Dedifferentiated amniotic fluid mesenchymal stem cell (primary cell): Measurements from ENCODE around the gene FBXL17.
A peak's percentile ranks its signal among the peaks of the same experiment; 100 is the strongest.

Experiments
- DNase-seq: peaks from one replicate; pipeline ENCODE4 v3.0.0-alpha.2; 2016; ENCODE audit errors: extremely low spot score

FBXL17 gene

GRCh38 chr5:108093186-108093585 is 288.7 kb downstream of the FBXL17 start:
- DNase-seq, result no peak

- DNase-seq, result no peak
Observed at GRCh38 chr5:108090946-108091345, 291.0 kb downstream of the FBXL17 start.

DNA sequence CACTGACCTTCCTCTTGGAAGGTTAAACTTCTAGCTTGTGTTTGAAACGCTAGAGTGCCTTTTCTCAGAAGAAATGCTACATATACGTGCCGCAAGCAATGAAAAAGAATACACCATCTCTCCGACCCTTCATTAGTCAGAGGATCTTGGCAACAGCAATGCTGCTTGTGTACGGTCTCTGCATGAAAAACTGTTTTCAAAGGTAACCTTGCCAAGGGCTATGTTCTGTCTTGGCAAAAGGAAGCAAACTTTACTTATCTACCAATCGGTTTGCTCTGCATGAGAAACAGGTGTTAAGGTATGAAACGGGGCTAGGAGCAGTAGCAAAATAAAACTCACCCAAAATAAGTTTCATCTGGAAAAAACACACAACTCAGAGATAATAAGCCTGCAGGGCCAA is 297.8 kb downstream of the FBXL17 start:
- no peak for DNase-seq

GRCh38 chr5:108083232-108083631 is 298.7 kb downstream of the FBXL17 start:
- DNase-seq, result no peak

DNA sequence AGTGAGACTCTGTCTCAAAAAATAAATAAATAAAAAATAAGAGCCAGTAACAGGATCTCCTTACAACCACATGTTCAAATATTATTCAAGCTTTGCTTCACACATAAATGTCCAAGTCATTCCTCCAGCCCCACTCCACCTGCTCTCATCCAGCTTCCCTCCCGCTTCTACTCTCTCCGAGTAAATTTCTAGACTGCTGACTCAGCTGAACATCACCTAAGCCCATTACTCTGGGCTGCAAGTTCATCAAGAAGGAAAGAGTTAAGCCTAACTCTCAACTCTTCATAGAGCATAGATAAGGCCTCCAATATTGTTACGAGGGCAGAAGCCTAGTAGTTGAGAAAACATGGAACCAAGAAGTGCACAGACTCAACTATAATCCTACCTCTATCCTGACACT is 300.2 kb downstream of the FBXL17 start:
- DNase-seq, result no peak

GRCh38 chr5:108079753-108080152 is 302.1 kb downstream of the FBXL17 start:
- no peak for DNase-seq

GRCh38 chr5:108078882-108079281 is 303.0 kb downstream of the FBXL17 start:
- DNase-seq, result no peak

GRCh38 chr5:108078345-108078744 is 303.6 kb downstream of the FBXL17 start:
- DNase-seq, result no peak

DNA sequence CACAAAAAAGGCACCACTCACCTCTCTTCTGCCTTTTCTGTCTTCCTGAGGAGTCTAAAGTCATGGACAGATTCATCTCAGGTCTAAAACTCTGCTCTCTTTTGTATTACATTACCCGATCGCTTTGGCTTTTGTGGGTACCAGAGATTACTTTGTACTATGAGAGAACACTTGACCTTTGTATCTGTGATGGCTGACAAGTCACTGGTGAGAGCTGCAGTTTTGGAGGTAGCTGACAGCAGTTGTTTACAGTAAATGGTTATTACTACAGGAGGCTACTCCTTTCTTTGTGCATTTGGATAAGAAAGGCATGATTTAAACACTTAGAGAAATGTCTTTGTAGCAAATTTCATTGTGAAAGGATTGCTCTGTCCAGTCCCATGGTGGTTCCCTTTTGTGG is 307.3 kb downstream of the FBXL17 start:
- DNase-seq, result no peak

GRCh38 chr5:108064302-108064701 is 317.6 kb downstream of the FBXL17 start:
- no peak for DNase-seq

DNA sequence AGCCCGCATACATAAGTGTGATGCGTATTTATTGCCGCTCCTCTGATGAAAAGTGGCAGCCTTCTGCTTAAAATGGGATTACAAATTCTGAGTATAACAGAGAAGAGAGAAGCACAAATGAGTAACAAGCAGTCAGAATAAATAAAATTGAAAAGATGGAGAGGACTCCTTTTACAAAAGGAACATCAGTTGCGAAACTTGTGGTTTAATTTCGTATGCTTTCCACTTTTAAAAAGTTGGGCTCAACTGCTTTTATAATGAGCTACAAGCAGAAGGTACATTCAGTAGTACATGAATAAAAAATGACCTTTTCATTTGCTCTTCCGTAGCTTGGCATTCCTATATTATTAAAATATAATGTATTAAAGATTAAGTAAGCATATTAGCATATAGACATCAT is 320.0 kb downstream of the FBXL17 start:
- no peak for DNase-seq

- no peak for DNase-seq
Observed at GRCh38 chr5:108060340-108060739, 321.6 kb downstream of the FBXL17 start.

DNA sequence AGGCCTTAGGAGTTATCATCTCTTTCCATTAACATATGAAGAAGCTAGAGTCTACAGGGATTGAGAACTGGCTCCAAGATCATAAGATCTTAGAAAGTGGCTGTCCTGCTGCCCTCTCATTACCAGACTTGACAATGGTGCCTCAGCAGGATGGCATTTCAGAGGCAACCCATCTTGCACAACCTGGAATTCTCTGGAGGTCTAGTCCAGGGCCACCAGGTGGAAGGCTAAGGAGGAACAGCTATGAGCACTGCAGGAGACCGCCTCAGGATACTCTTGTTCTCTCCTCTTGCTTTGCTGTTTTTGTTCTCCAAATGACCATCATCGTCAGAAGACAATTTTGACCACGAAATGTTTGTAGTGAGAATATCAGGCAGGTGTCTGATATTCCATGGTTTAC is 322.6 kb downstream of the FBXL17 start:
- no peak for DNase-seq

- no peak for DNase-seq
Observed at GRCh38 chr5:108054349-108054748, 327.5 kb downstream of the FBXL17 start.

- DNase-seq, result no peak
Observed at GRCh38 chr5:108046955-108047670, 334.8 kb downstream of the FBXL17 start.

- DNase-seq, result no peak
Observed at GRCh38 chr5:108036482-108036881, 345.4 kb downstream of the FBXL17 start.

DNA sequence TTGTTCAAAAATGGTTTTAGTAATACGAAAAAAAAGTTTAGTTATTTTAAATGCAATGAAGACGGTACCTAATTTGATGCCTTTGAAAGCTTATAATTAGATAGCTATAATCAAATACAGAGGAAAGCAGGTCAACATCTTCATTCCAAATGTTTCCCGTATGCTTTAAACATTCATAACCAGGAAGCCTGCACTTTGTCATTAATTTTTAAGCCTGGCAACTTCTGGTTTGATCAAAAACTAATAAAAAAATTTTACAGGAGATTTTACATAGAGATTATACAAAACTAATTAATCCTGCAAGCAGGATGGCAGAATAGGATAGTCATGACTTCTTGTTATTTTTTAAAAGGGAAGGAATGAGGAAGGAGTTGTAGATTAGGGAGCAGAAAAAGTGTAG is 353.0 kb downstream of the FBXL17 start:
- DNase-seq, result no peak

- no peak for DNase-seq
Observed at GRCh38 chr5:108028412-108028811, 353.5 kb downstream of the FBXL17 start.

DNA sequence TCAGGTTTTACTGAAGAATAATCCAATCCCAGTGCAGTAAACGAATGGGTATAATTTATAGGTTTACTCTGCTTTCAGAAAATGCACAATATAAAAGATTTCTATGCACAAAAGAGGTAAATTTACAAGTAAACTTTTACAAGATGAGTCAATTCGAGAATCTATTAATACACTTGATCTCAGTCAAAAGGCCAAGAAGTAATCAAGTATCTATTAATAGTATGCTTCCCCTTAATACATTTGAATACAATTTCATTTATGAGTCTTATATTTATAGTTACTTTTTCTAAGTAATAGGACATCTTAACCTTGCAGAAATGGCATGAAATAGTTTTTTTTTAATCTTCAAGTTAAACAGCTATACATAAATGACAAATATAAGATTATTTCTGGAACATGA is 355.9 kb downstream of the FBXL17 start:
- no peak for DNase-seq

DNA sequence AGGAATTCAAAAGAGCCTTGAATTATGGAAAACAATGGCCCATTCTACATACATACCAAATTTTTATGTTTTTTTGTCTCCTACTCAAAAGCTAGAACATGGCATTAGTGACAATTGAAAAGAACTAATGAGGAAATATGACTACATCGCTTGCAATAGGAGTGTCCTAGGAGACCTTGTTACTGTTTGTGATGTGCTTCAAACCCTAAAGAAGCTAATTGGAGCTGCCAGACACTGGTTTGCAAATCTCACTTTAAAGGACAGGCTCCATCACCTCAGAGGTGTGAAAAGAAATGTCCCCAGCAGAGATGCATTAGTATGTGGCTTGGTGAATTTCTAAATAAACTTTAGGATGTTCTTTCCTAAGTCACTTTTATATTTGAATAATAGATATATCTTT is 356.9 kb downstream of the FBXL17 start:
- DNase-seq, result no peak

DNA sequence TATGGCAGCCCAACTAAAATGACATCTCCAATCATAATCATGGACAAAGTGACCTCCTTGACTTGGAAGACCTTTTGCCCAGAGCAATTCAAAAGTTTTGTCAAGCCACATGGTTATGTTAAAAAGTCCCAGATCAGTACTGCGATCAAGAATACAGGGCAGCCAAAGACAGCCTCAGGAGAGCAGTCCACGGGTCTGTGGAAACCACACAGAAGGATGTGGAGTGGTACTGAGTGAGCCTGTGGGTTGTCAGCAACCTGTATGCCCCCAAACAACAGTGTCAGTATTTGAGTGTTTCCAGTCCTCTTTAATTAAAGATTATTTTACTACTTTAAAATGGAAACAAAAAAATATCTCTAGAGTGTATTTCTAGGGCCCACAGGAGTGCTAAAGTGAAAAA is 365.8 kb downstream of the FBXL17 start:
- DNase-seq, result no peak

GRCh38 chr5:108006791-108007190 is 375.1 kb downstream of the FBXL17 start:
- no peak for DNase-seq

DNA sequence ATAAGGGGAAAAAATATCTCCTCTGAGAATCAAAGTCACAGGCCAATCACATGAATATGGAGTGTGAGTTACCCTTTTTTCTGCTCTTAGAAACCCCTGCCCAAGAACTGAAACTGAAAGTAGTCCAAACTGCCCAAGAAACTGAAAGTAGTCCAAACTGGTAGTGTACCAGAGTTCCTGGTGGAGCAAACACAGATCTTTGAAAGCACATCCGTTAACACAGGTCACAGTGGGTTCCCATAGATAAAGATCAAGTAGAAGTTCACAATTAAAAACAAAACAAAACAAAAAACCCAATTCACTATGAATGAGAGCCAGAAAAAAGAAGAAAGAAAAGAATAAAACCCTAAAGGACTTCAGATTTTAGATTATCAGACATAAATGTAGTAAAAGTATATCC is 378.7 kb downstream of the FBXL17 start:
- DNase-seq, result peak; percentile 39

- DNase-seq, result no peak
Observed at GRCh38 chr5:108001222-108001621, 380.7 kb downstream of the FBXL17 start.
